Stimulated activated CD8-positive, alpha-beta memory T cell treated with anti-CD3 and anti-CD28 coated beads, Interleukin-12 subunit alpha, Interleukin-12 subunit beta, amount 100 ng/mL, for 4 hours (primary cell): ENCODE results near the gene SCARF2.
"Not testable (repeated sequence)": the region's sequence is repeated elsewhere in the genome, so short reads cannot be mapped to it uniquely, and the experiment has no call there.

Experiments used
- DNase-seq: peaks from one replicate; pipeline ENCODE4 v3.0.0-alpha.2; 2020; ENCODE audit warnings: low read depth

Gene SCARF2, protein sequence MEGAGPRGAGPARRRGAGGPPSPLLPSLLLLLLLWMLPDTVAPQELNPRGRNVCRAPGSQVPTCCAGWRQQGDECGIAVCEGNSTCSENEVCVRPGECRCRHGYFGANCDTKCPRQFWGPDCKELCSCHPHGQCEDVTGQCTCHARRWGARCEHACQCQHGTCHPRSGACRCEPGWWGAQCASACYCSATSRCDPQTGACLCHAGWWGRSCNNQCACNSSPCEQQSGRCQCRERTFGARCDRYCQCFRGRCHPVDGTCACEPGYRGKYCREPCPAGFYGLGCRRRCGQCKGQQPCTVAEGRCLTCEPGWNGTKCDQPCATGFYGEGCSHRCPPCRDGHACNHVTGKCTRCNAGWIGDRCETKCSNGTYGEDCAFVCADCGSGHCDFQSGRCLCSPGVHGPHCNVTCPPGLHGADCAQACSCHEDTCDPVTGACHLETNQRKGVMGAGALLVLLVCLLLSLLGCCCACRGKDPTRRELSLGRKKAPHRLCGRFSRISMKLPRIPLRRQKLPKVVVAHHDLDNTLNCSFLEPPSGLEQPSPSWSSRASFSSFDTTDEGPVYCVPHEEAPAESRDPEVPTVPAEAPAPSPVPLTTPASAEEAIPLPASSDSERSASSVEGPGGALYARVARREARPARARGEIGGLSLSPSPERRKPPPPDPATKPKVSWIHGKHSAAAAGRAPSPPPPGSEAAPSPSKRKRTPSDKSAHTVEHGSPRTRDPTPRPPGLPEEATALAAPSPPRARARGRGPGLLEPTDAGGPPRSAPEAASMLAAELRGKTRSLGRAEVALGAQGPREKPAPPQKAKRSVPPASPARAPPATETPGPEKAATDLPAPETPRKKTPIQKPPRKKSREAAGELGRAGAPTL

GRCh38 chr22:20437613-20438426 lies at the start of gene SCARF2:
SCARF2 (minus strand) TSS chr22:20437825; CDS start chr22:20437754, 71 bp downstream.
- no peak for DNase-seq

DNA sequence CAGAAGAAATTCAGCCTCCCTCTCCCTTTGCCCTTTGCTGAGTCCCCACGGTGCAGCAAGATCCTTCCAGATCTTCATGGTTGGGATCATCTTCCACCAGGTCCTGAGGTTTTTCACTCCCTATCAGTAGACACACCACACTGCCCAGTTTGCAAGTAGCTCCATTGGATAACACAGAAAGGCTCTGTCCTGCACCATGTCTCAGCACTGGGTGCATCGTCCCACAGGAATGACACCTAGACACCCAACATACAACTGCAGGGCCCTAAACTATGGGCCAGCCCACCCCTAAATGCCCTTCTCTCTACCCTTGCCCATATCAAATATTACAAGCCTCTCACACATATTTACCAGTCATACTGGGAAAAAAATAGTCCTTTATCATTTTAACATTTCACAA lies 48.6 kb upstream of the SCARF2 start:
- no peak for DNase-seq

DNA sequence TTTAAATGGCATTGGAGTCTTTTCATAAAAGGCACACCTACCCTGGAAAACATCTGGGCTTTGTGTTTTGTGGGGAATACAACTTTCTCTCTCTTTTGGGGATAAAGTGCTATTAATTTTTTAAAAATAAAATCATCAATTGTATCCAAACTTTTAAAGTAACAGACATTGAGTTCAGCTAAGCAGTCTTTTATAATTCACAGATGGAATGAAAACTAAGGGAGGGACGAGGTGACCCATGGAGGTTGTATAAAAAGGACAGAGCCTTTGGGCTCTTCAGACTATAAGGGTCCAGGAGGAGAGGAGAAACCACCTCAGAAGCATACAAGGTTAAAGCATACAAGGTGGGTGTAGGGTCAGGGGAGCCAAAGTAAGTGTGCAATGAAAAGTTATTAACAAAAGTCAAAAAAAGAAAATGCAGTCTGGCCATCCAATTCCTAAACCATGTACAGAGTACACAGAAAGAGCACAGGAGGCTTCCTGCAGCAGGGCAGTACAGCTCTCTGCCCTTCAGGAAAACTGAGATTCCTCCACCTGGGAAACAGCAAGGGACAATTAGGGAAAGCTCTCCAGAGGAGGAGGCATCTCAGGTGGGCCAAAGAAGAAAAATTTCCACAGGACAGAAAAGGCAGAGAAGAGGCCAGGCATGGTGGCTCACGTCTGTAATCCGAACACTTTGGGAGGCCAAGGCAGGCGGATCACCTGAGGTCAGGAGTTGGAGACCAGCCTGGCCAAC lies 47.5 kb upstream of the SCARF2 start:
- DNase-seq = no peak

DNA sequence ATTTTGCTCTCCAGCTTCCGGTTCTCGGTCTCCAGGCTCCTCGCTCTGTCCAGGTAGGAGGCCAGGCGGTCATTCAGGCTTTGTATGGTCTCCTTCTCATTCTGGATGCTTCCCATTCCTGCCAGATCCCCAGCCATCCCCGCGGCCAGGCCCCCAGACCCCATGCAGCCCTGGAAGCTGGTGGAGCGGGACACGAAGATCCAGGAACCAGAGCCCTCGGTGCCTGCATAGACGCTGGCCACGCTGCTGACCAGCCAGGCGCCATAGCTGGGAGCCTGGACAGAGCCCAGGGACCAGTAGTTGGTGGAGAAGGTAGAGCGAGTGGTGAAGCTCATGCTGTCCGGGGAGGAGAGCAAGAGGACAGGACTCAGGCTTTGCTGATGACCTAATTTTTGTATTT lies 46.1 kb upstream of the SCARF2 start:
- DNase-seq = no peak

DNA sequence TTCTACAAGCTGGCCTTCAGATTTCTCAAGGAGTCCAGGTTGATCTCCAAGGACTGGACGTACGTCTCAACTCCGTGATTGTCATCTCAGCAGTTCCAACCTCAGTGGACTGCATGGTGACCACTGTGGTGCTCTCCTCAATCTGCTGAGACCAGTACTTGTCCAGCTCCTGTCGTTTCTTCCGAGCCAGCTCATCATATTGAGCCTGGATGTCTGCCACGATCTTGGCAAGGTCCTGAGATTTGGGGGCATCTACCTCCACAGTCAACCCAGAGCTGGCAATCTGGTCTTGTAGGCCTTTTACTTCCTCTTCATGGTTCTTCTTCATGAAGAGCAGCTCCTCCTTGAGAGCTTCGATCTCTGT lies 45.5 kb upstream of the SCARF2 start:
- DNase-seq = not testable (repeated sequence)

- DNase-seq = no peak
These were observed 42.1 kb upstream of the SCARF2 start for GRCh38 chr22:20479612-20480196.

GRCh38 chr22:20478059-20478458 lies 40.4 kb upstream of the SCARF2 start:
- not testable (repeated sequence) for DNase-seq

DNA sequence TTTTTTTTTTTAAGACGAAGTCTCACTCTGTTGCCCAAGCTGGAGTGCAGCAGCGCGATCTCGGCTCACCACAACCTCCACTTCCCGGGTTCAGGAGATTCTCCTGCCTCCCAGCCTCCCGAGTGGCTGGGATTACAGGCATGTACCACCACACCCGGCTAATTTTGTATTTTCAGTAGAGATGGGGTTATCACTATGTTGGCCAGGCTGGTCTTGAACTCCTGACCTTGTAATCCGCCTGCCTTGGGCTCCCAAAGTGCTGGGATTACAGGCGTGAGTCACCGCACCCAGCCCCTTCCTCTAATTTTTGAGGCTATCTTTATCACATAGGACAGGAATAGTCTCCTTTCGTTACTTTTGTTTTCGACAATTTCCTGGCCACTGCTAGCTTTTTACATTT lies 37.9 kb upstream of the SCARF2 start:
- not testable (repeated sequence) for DNase-seq

DNA sequence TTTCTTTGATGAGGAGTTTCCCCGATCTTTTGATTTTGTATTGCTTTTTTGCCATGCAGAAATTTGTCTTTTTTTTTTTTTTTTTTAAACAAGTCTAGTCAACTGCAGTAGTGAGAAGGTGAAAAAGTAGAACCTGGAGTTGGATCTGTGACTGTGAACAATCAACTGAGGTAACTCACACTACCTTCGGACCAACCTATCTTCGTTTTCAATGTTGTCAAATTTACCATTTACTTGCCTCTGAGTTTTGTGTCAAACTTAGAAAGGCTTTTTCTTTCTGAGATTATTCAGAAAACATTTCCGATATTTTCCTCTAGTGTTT lies 37.5 kb upstream of the SCARF2 start:
- no peak for DNase-seq

DNA sequence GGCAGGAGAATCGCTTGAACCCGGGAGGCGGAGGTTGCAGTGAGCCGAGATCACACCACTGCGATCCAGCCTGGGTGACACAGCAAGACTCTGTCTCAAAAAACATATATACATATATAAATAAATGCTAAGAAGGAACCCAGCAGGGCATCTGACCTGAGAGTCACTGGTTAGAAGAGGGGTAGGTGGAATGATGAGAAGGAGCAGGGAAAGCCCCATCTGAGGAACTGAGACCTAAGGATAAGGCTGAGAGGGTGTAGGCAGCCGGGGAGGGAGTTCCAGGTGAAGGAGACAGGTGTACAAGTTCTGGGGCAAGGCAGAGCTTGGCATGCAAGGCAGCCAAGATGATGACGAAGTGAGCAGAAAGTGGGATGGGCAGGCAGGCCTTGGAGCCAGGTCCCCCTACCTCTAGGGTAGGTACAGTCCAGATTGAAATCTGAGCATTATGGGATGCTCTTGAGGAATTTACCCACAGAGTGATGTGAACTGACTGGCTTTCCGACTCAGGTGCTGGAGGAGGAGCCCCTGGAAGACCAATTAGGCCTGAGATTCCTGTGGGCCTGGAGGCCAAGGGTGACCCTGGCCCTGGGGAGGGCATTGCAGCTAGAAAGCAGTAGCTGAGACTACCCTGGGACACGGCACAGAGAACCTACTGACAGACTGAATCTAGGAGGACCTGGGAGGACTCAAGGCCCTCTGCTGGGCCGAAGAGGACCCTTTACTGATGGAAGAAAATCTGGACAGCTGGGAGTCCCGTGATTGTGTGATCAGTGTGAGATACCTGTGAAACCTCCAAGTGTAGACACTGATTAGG lies 35.2 kb upstream of the SCARF2 start:
- no peak for DNase-seq

DNA sequence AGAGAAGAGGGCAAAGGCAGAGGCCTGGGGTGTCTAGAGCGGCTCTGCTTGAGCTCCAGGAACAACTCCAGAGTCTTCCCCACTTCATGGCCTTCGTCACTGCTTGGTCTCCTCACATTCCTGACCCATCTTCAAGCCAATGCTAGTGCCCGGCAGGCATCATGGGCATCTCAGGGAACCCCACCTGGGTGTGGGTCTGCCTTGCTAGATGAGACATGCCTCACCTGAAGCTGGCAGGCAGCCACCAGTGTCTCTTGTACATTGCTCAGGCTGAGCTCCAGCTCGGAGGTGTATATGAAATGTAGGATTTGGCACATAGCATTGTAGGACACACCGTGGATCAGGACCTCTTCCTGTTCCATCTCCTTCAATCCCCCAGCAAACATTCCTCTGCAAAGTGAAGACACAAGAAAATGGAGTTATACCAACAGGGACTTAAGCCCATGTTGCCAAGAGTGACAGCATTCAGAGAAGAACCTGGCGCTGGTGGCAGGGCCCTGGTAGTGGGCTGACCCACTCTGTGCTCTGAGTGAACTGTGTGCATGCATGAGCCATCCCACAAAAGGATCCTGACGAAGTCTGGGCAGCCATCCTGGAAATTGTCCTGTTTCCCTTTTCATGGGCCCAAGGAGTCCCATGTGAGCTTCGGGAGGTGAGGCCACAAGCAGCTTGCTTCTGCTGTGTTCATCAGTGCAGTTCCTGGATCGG lies 33.7 kb upstream of the SCARF2 start:
- DNase-seq = no peak

GRCh38 chr22:20470525-20470924 lies 32.9 kb upstream of the SCARF2 start:
- not testable (repeated sequence) for DNase-seq

- no peak for DNase-seq
These were observed 31.7 kb upstream of the SCARF2 start for GRCh38 chr22:20469110-20469868.

- DNase-seq = no peak
These were observed 29.2 kb upstream of the SCARF2 start for GRCh38 chr22:20466659-20467379.

- DNase-seq = no peak
These were observed 28.1 kb upstream of the SCARF2 start for GRCh38 chr22:20465759-20466077.

DNA sequence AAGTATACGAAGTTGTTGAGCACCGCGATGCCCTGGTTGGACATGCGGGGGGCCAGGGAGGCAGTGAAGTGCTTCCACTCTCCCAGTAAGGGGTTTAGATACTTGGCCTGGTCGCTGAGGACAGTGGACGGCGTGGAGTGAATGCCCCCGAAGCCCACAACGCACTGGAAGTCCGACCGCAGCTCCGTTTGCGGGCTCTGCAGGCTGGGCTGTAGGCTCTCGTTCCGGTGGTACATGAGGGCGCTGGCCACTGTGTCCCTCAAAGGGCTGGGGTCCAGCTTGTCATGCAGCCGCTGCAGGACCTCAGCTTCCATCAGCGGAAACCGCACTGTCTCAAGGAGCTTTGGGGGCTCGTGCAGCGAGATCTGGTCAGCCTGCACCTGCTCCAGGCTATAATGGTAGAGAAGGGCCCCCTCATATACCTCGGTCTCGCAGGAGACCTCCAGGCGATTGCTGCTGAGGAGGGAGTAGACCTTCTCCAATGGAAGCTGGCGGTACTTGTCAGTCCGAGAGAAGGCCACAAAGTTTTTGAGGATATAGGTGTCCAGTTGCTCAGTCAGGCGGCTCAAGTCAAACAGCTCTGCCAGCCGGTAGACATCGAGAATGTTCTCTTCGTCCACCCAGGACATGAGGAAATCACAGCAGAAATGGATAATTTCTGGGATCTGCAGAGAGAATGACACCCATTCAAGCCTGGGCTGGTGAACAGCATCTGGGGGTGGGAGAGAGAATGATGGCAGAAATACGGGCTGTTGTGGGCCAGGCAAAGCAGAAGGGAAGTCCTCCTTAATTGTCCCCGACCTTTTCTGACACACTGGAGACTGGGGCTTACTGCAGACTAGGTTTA lies 27.5 kb upstream of the SCARF2 start:
- DNase-seq = no peak

GRCh38 chr22:20464096-20464614 lies 26.5 kb upstream of the SCARF2 start:
- DNase-seq = peak; percentile 19
